ENCODE measurements around the gene HLX.

HLX gene

DNA sequence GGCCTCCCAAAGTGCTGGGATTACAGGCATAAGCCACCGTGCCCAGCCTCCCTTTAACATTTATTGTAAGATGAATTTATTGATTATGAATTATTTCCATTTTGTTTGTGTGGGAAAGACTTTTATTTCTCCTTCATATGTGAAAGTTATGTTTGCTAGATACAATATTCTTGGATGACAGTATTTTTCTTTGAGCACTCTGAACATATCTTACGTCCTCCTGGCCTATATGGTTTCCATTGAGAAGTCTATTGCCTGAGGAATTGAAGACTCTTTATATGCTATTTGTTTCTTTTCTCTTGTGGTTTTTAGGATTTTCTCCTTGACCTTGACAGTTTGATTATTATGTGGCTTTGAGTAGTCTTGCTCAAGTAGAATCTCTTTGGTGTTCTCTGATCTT is 26.8 kb upstream of the HLX start (continued):
- TF ChIP-seq, protein P1, sequence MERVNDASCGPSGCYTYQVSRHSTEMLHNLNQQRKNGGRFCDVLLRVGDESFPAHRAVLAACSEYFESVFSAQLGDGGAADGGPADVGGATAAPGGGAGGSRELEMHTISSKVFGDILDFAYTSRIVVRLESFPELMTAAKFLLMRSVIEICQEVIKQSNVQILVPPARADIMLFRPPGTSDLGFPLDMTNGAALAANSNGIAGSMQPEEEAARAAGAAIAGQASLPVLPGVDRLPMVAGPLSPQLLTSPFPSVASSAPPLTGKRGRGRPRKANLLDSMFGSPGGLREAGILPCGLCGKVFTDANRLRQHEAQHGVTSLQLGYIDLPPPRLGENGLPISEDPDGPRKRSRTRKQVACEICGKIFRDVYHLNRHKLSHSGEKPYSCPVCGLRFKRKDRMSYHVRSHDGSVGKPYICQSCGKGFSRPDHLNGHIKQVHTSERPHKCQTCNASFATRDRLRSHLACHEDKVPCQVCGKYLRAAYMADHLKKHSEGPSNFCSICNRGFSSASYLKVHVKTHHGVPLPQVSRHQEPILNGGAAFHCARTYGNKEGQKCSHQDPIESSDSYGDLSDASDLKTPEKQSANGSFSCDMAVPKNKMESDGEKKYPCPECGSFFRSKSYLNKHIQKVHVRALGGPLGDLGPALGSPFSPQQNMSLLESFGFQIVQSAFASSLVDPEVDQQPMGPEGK (CRISPR knock-in tag; IDR thresholded peaks at IDR 0.05; ENCODE audit: borderline replicate concordance), result no peak
- no peak for TF ChIP-seq ESRRG (CRISPR knock-in tag; IDR thresholded peaks at IDR 0.05)

DNA sequence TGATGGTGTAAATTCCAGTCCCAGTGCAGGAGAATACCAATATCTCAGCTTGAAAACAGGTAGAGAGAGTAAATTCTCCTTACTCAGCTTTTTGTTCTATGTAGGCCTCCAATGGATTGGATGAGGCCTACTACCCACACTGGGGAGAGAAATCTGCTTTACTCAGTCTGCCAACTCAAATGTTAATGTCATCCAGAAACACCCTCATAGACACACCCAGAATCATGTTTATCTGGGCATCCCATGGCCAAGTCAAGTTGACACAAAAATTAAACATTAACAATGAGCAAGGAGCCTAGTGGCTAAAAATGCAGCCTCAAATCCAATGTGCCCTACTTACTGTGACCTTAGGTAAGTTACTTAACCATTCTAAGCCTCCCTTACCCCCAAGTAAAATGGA is 6.9 kb upstream of the HLX start:
- TF ChIP-seq ZNF565 (CRISPR knock-in tag; conservative IDR thresholded peaks at IDR 0.05; ENCODE audit: low read depth) (no peak), TCF4 (CRISPR knock-in tag; IDR thresholded peaks at IDR 0.05; ENCODE audit: borderline replicate concordance) (no peak), TOX (CRISPR knock-in tag; IDR thresholded peaks at IDR 0.05; ENCODE audit: borderline replicate concordance) (no peak), CSDC2 (CRISPR knock-in tag; IDR thresholded peaks at IDR 0.05) (no peak), BACH2 (CRISPR knock-in tag; IDR thresholded peaks at IDR 0.05; ENCODE audit: borderline replicate concordance) (no peak), OSR1 (CRISPR knock-in tag; IDR thresholded peaks at IDR 0.05) (no peak), RARB (CRISPR knock-in tag; IDR thresholded peaks at IDR 0.05) (no peak), GLIS3 (CRISPR knock-in tag; IDR thresholded peaks at IDR 0.05) (no peak), ESRRG (CRISPR knock-in tag; IDR thresholded peaks at IDR 0.05) (no peak), ZNF70 (CRISPR knock-in tag; IDR thresholded peaks at IDR 0.05) (no peak), PPARA (CRISPR knock-in tag; IDR thresholded peaks at IDR 0.05; ENCODE audit: borderline replicate concordance) (no peak), ZFP3 (CRISPR knock-in tag; IDR thresholded peaks at IDR 0.05) (no peak), ZNF8 (CRISPR knock-in tag; IDR thresholded peaks at IDR 0.05) (no peak), ZFP30 (CRISPR knock-in tag; IDR thresholded peaks at IDR 0.05) (no peak)
- TF ChIP-seq, protein P2, sequence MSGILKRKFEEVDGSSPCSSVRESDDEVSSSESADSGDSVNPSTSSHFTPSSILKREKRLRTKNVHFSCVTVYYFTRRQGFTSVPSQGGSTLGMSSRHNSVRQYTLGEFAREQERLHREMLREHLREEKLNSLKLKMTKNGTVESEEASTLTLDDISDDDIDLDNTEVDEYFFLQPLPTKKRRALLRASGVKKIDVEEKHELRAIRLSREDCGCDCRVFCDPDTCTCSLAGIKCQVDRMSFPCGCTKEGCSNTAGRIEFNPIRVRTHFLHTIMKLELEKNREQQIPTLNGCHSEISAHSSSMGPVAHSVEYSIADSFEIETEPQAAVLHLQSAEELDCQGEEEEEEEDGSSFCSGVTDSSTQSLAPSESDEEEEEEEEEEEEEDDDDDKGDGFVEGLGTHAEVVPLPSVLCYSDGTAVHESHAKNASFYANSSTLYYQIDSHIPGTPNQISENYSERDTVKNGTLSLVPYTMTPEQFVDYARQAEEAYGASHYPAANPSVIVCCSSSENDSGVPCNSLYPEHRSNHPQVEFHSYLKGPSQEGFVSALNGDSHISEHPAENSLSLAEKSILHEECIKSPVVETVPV (CRISPR knock-in tag; IDR thresholded peaks at IDR 0.05), result no peak
- TF ChIP-seq, protein P3, sequence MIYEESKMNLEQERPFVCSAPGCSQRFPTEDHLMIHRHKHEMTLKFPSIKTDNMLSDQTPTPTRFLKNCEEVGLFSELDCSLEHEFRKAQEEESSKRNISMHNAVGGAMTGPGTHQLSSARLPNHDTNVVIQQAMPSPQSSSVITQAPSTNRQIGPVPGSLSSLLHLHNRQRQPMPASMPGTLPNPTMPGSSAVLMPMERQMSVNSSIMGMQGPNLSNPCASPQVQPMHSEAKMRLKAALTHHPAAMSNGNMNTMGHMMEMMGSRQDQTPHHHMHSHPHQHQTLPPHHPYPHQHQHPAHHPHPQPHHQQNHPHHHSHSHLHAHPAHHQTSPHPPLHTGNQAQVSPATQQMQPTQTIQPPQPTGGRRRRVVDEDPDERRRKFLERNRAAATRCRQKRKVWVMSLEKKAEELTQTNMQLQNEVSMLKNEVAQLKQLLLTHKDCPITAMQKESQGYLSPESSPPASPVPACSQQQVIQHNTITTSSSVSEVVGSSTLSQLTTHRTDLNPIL (CRISPR knock-in tag; IDR thresholded peaks at IDR 0.05; ENCODE audit: low read depth), result no peak
- TF ChIP-seq, protein P1 (CRISPR knock-in tag; IDR thresholded peaks at IDR 0.05; ENCODE audit: borderline replicate concordance), result no peak
- no peak for ATAC-seq

DNA sequence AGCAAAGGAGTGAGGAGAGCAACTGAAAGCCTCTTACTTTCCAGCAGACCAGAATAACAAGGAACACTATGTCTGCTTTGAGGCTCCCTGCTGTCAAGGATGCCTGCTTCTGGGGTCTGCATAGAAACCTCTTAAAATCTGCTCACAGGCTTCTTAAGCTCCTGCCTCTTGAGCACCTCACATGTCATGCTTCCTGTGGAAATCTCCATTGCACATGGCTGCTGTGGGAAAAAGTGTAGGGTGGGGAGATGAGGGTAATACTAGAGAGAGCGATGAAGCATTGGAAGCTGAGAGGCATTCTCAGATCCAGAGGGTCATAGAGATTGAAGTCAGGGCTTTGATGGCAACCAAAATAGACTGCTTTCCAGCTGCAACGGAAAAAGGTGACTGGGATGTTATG is 6.2 kb upstream of the HLX start:
- no peak for ATAC-seq
- TF ChIP-seq, protein P1 (CRISPR knock-in tag; IDR thresholded peaks at IDR 0.05; ENCODE audit: borderline replicate concordance), result no peak
- TF ChIP-seq ESRRG (CRISPR knock-in tag; IDR thresholded peaks at IDR 0.05) (no peak), SNAI2 (CRISPR knock-in tag; IDR thresholded peaks at IDR 0.05) (no peak), PPARA (CRISPR knock-in tag; IDR thresholded peaks at IDR 0.05; ENCODE audit: borderline replicate concordance) (no peak), OSR1 (CRISPR knock-in tag; IDR thresholded peaks at IDR 0.05) (no peak), ZNF8 (CRISPR knock-in tag; IDR thresholded peaks at IDR 0.05) (no peak), ISL1 (CRISPR knock-in tag; IDR thresholded peaks at IDR 0.05) (no peak), RARB (CRISPR knock-in tag; IDR thresholded peaks at IDR 0.05) (no peak), CSDC2 (CRISPR knock-in tag; IDR thresholded peaks at IDR 0.05) (no peak), ZNF565 (CRISPR knock-in tag; conservative IDR thresholded peaks at IDR 0.05; ENCODE audit: low read depth) (no peak), ARNTL (CRISPR knock-in tag; IDR thresholded peaks at IDR 0.05; ENCODE audit: borderline replicate concordance, low read depth) (no peak), ZFP3 (CRISPR knock-in tag; IDR thresholded peaks at IDR 0.05) (no peak), ZFP30 (CRISPR knock-in tag; IDR thresholded peaks at IDR 0.05) (no peak), TOX (CRISPR knock-in tag; IDR thresholded peaks at IDR 0.05; ENCODE audit: borderline replicate concordance) (no peak), ZC3H10 (CRISPR knock-in tag; IDR thresholded peaks at IDR 0.05) (no peak)
- TF ChIP-seq, protein P4, sequence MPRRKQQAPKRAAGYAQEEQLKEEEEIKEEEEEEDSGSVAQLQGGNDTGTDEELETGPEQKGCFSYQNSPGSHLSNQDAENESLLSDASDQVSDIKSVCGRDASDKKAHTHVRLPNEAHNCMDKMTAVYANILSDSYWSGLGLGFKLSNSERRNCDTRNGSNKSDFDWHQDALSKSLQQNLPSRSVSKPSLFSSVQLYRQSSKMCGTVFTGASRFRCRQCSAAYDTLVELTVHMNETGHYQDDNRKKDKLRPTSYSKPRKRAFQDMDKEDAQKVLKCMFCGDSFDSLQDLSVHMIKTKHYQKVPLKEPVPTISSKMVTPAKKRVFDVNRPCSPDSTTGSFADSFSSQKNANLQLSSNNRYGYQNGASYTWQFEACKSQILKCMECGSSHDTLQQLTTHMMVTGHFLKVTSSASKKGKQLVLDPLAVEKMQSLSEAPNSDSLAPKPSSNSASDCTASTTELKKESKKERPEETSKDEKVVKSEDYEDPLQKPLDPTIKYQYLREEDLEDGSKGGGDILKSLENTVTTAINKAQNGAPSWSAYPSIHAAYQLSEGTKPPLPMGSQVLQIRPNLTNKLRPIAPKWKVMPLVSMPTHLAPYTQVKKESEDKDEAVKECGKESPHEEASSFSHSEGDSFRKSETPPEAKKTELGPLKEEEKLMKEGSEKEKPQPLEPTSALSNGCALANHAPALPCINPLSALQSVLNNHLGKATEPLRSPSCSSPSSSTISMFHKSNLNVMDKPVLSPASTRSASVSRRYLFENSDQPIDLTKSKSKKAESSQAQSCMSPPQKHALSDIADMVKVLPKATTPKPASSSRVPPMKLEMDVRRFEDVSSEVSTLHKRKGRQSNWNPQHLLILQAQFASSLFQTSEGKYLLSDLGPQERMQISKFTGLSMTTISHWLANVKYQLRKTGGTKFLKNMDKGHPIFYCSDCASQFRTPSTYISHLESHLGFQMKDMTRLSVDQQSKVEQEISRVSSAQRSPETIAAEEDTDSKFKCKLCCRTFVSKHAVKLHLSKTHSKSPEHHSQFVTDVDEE (CRISPR knock-in tag; IDR thresholded peaks at IDR 0.05), result no peak
- TF ChIP-seq, protein P5, sequence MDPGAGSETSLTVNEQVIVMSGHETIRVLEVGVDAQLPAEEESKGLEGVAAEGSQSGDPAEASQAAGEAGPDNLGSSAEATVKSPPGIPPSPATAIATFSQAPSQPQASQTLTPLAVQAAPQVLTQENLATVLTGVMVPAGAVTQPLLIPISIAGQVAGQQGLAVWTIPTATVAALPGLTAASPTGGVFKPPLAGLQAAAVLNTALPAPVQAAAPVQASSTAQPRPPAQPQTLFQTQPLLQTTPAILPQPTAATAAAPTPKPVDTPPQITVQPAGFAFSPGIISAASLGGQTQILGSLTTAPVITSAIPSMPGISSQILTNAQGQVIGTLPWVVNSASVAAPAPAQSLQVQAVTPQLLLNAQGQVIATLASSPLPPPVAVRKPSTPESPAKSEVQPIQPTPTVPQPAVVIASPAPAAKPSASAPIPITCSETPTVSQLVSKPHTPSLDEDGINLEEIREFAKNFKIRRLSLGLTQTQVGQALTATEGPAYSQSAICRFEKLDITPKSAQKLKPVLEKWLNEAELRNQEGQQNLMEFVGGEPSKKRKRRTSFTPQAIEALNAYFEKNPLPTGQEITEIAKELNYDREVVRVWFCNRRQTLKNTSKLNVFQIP (CRISPR knock-in tag; IDR thresholded peaks at IDR 0.05; ENCODE audit: borderline replicate concordance, low read depth), result no peak
